ENCODE results near the gene CRYGC.

- TF ChIP-seq, protein P1, sequence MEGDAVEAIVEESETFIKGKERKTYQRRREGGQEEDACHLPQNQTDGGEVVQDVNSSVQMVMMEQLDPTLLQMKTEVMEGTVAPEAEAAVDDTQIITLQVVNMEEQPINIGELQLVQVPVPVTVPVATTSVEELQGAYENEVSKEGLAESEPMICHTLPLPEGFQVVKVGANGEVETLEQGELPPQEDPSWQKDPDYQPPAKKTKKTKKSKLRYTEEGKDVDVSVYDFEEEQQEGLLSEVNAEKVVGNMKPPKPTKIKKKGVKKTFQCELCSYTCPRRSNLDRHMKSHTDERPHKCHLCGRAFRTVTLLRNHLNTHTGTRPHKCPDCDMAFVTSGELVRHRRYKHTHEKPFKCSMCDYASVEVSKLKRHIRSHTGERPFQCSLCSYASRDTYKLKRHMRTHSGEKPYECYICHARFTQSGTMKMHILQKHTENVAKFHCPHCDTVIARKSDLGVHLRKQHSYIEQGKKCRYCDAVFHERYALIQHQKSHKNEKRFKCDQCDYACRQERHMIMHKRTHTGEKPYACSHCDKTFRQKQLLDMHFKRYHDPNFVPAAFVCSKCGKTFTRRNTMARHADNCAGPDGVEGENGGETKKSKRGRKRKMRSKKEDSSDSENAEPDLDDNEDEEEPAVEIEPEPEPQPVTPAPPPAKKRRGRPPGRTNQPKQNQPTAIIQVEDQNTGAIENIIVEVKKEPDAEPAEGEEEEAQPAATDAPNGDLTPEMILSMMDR (conservative IDR thresholded peaks at IDR 0.05): no peak
- TF ChIP-seq ZFX (IDR thresholded peaks at IDR 0.05): no peak
Observed at GRCh38 chr2:208099682-208100470, 29.8 kb downstream of the CRYGC start.

Data from C4-2B (cell line).